Astrocyte (in vitro differentiated cells and primary cell): ENCODE measurements around the gene PRKACA.

Source experiments
- CTCF ChIP-seq: IDR thresholded peaks from 2 replicates; pipeline ENCODE4 v1.5.1; 2011; ENCODE audit warnings: low read depth, mild to moderate bottlenecking, inconsistent platforms, low read length, moderate library complexity; ENCODE audit not compliant: insufficient read depth
- EZH2 ChIP-seq: IDR thresholded peaks from 2 replicates; pipeline ENCODE4 v1.6.1; 2012; ENCODE audit warnings: mild to moderate bottlenecking, low read length, inconsistent platforms; ENCODE audit not compliant: insufficient read depth

- TF ChIP-seq CTCF = no peak
- no peak for TF ChIP-seq EZH2
Measured at GRCh38 chr19:14051980-14052379, 65.6 kb downstream of the PRKACA start.
